HepG2 (cell line): ENCODE data around the gene IL1RL2. TPM values are rescaled to one million over a fixed set of nuclear protein-coding genes. Genes with fewer than 3 reads are reported as not detected.

Source experiments
- ATAC-seq: fragments of 200-7000 bp; cut with Tn5 transposase; 3 replicates; pipeline ENCODE4 v1.9.1; 2020; ENCODE audit warnings: mild to moderate bottlenecking, moderate library complexity
- BruUV-seq: library from RNA; stranded (reverse); fragments of 400-500 nt; replicated peaks from 2 replicates; lab custom pipeline; 2021; lab: Mats Ljungman, UMichigan
- CTCF ChIA-PET: fragments of 300-600 bp; formaldehyde crosslinking; extraction: SDS; loops from one replicate; lab custom pipeline; 2021; ENCODE audit warnings: low total read pairs, inconsistent platforms, low intra/inter-chr PET ratio; lab: Yijun Ruan, JAX
- POLR2A ChIA-PET: fragments of 350-600 bp; sonication (Branson Sonifier 250); formaldehyde crosslinking; loops from one replicate; lab custom pipeline; 2020; ENCODE audit warnings: antibody characterized with exemption, inconsistent platforms; lab: Yijun Ruan, JAX
- DNase-seq: peaks from one replicate; pipeline ENCODE4 v3.0.0-alpha.2; 2015; ENCODE audit warnings: low spot score
- FAIRE-seq: peaks from 3 replicates; lab custom pipeline; 2011; peaks lifted over from hg19 to GRCh38; lab: Jason Lieb, UNC
- H2AFZ ChIP-seq: one replicate; pipeline ENCODE4 v1.6.1; 2011; ENCODE audit warnings: low read length, inconsistent platforms
- H3K27ac ChIP-seq: fragments of 300-600 bp; 3 replicates; pipeline ENCODE4 v1.8.0; 2011; ENCODE audit warnings: mixed run types, mild to moderate bottlenecking, mixed read lengths, low read length, inconsistent platforms; ENCODE audit not compliant: insufficient read depth; ENCODE audit errors: extremely low read length
- H3K27me3 ChIP-seq, 2 experiments: fragments of 200-600 bp in 1 of 2; 2 replicates in 1 of 2; 3 replicates in 1 of 2; pipeline versions ENCODE4 v1.6.0 to v1.8.0; 2011; ENCODE audit warnings: low read length in 2 of 2, mild to moderate bottlenecking in 2 of 2, moderate library complexity in 2 of 2, inconsistent platforms in 1 of 2; ENCODE audit not compliant: insufficient read depth in 2 of 2, control insufficient read depth in 1 of 2
- H3K36me3 ChIP-seq, 2 experiments: fragments of 200-600 bp in 1 of 2; replicated peaks in 1 of 2; 2 replicates in 1 of 2; 3 replicates in 1 of 2; pipeline versions ENCODE4 v1.5.1 to v1.8.0; 2011; ENCODE audit warnings: low read length in 2 of 2, inconsistent platforms in 1 of 2; ENCODE audit not compliant: insufficient read depth in 2 of 2, control insufficient read depth in 1 of 2
- H3K4me1 ChIP-seq: 2 replicates; pipeline ENCODE4 v1.5.1; 2012; ENCODE audit warnings: low read length, inconsistent platforms; ENCODE audit not compliant: insufficient read depth
- H3K4me2 ChIP-seq: 2 replicates; pipeline ENCODE4 v1.6.0; 2011; ENCODE audit warnings: low read depth, low read length, inconsistent platforms
- H3K4me3 ChIP-seq, 3 experiments: fragments of 200-600 bp in 1 of 3; sonication (generic), shearing (Covaris generic) in 1 of 3; replicated peaks in 1 of 3; 2 replicates each; pipeline ENCODE4 v1.5.1; 2011 to 2016; ENCODE audit warnings: low read length in 3 of 3, inconsistent platforms in 2 of 3, low read depth in 2 of 3, mild to moderate bottlenecking in 2 of 3, control low read depth in 1 of 3, mixed read lengths in 1 of 3; ENCODE audit not compliant: insufficient read depth in 1 of 3
- H3K79me2 ChIP-seq: one replicate; pipeline ENCODE4 v1.6.1; 2011; ENCODE audit warnings: low read length, inconsistent platforms; ENCODE audit not compliant: insufficient read depth
- H3K9ac ChIP-seq: 2 replicates; pipeline ENCODE4 v1.6.0; 2011; ENCODE audit warnings: mild to moderate bottlenecking, low read depth, low read length, inconsistent platforms; ENCODE audit not compliant: insufficient read depth
- H3K9me3 ChIP-seq: 2 replicates; pipeline ENCODE4 v1.5.1; 2012; ENCODE audit warnings: mild to moderate bottlenecking, low read length
- H4K20me1 ChIP-seq: 2 replicates; pipeline ENCODE4 v1.6.0; 2011; ENCODE audit warnings: inconsistent platforms, mild to moderate bottlenecking, low read length, moderate library complexity; ENCODE audit not compliant: insufficient read depth
- DNMT1 ChIP-seq: sonication (generic); formaldehyde crosslinking; IDR thresholded peaks from 2 replicates; pipeline ENCODE4 v1.5.1; 2020; ENCODE audit warnings: mild to moderate bottlenecking, missing genetic modification reagents
- NFAT5 ChIP-seq: sonication (generic); formaldehyde crosslinking; IDR thresholded peaks from 2 replicates; pipeline ENCODE4 v1.4.0; 2020; ENCODE audit warnings: missing genetic modification reagents
- NPAS2 ChIP-seq: sonication (generic); formaldehyde crosslinking; IDR thresholded peaks from 2 replicates; pipeline ENCODE4 v1.8.0; 2022; ENCODE audit warnings: mild to moderate bottlenecking, missing genetic modification reagents, borderline replicate concordance
- RFX1 ChIP-seq: fragments of 450-650 bp; IDR thresholded peaks from 2 replicates; pipeline ENCODE4 v1.6.1; 2017
- TOE1 ChIP-seq: sonication (generic); formaldehyde crosslinking; IDR thresholded peaks from 2 replicates; pipeline ENCODE4 v1.4.0; 2020; ENCODE audit warnings: mild to moderate bottlenecking, missing genetic modification reagents
- ZNF281 ChIP-seq: sonication (generic); formaldehyde crosslinking; IDR thresholded peaks from 2 replicates; pipeline ENCODE4 v1.4.0; 2020; ENCODE audit warnings: missing genetic modification reagents, borderline replicate concordance
- ZNF570 ChIP-seq: sonication (generic); formaldehyde crosslinking; IDR thresholded peaks from 2 replicates; pipeline ENCODE4 v1.4.0; 2020; ENCODE audit warnings: mild to moderate bottlenecking, missing genetic modification reagents, borderline replicate concordance
- ZNF766 ChIP-seq: sonication (generic); formaldehyde crosslinking; IDR thresholded peaks from 2 replicates; pipeline ENCODE4 v1.5.0; 2020; ENCODE audit warnings: missing genetic modification reagents, borderline replicate concordance
- WGBS: methylation state at CpG from one replicate; pipeline ENCODE4 v1.1.6; 2017; ENCODE audit warnings: low lambda C conversion rate; 5-methylcytosine and 5-hydroxymethylcytosine counted together
- in situ Hi-C: cut with HindIII; loops from 2 replicates; pipeline ENCODE4 v1.10.0; 2017; ENCODE audit warnings: low pct_unique_long_range_greater_than_20kb; ENCODE audit not compliant: extremely low pct_ligation_motif_present
- intact Hi-C: fragments of 100-400 bp; cut with micrococcal nuclease; formaldehyde crosslinking; loops from one replicate; pipeline ENCODE4 v1.10.0; 2022; ENCODE audit not compliant: unreplicated experiment
- polyA plus RNA-seq, 8 experiments: library from polyadenylated mRNA; depleted of rRNA in 3 of 8; stranded (reverse) in 7 of 8; unstranded in 1 of 8; fragments of >200 nt; fragmentation: Illumina TruSeq in 4 of 8; extraction: Trizol in 4 of 8; gene quantifications; 2 replicates each; pipeline versions ENCODE4 v1.2.1 to v1.2.3, GENCODE V29; 2011 to 2016; ENCODE audit warnings: low read depth in 4 of 8, missing spikeins in 1 of 8, mixed read lengths in 1 of 8; ENCODE audit not compliant: insufficient read depth in 1 of 8
- total RNA-seq, 5 experiments: library from RNA; depleted of rRNA; stranded (reverse); fragments of >200 nt; fragmentation: Illumina TruSeq; extraction: Trizol; gene quantifications; 2 replicates each; pipeline ENCODE4 v1.2.3, GENCODE V29; 2016; ENCODE audit warnings: low read depth in 1 of 5

The IL1RL2 gene
- total and polyA plus RNA-seq, 2 of the 13 experiments (the other 11 are each of a cell fraction or from before 2014, with no cell fraction given): 0.03 TPM; not detected in 1

- TF ChIP-seq NFAT5 (CRISPR knock-in tag) (no peak), ZNF281 (CRISPR knock-in tag) (no peak), TOE1 (no peak)
- TF ChIP-seq, all 625 proteins: peak for 0
Measured at GRCh38 chr2:102284611-102285010, 97.8 kb downstream of the IL1RL2 start (continued).

DNA sequence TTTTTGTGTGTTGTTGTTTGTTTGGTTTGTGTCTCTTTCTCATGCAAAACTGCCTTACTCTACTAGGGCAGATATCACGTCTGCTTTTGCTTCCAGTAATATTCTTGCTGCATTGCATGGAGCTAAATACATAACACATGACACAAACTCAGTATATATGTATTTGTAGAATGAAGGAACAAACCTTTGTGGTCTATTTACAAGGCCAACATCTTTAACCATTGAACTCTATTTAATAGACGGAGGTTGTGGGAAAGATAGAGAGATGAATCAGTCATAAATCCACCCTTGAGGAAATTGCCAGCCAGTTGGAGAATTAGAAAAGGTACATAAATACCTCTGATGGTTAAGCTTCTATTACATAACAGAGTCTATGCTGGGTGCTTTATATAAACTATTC is 98.5 kb downstream of the IL1RL2 start:
- no peak for DNase-seq
- no peaks in the 10 kb centered on the region for H3K9me3 ChIP-seq
- no peak overlapping the region for H2AFZ ChIP-seq
- ChIA-PET CTCF (no interaction called here), POLR2A (no interaction called here)
- ATAC-seq: no peak
- peaks cover 0 to 8% of the 10 kb centered on the region in 2 experiments; a peak in 2 of 5 replicates for H3K27me3 ChIP-seq
- H3K36me3 ChIP-seq: no peaks in the 10 kb centered on the region
- no peak for TF ChIP-seq NPAS2
- TF ChIP-seq ZNF766 (CRISPR knock-in tag): no peak
- no peak for TF ChIP-seq RFX1
- no peak for TF ChIP-seq DNMT1 (CRISPR knock-in tag)
- no peak for TF ChIP-seq ZNF570 (CRISPR knock-in tag)
- H3K4me1 ChIP-seq: no peaks in the 10 kb centered on the region
- H3K79me2 ChIP-seq: no peaks in the 10 kb centered on the region
- no peaks in the 10 kb centered on the region for H4K20me1 ChIP-seq
- H3K27ac ChIP-seq: no peak overlapping the region
- intact Hi-C loops (no loop called here), in situ Hi-C loops (no loop called here)
- BruUV-seq: no TSS peak
- WGBS: 13% methylated on average over 2 of the region's 2 CpGs
- no peak overlapping the region for H3K4me2 ChIP-seq
- no peak overlapping the region for H3K9ac ChIP-seq
- no peak for FAIRE-seq
- H3K4me3 ChIP-seq: no peak overlapping the region
